Colonic mucosa (tissue), 4 donors: Measurements from ENCODE around the gene SETD2. TPM values are rescaled to one million over a fixed set of nuclear protein-coding genes. Genes with fewer than 3 reads are reported as not detected.
"Not testable (repeated sequence)": the region's sequence is repeated elsewhere in the genome, so short reads cannot be mapped to it uniquely, and the experiment has no call there.

Experiments
- DNase-seq: peaks from one replicate; pipeline ENCODE4 v3.0.0-alpha.2; 2020
- H3K27ac ChIP-seq: fragments of 200-600 bp; one replicate; pipeline ENCODE4 v1.8.0; 2021
- H3K27me3 ChIP-seq: fragments of 200-600 bp; one replicate; pipeline ENCODE4 v1.8.0; 2021
- H3K36me3 ChIP-seq: fragments of 200-600 bp; one replicate; pipeline ENCODE4 v1.8.0; 2021
- H3K4me1 ChIP-seq: fragments of 200-600 bp; one replicate; pipeline ENCODE4 v1.8.0; 2021; ENCODE audit warnings: mild to moderate bottlenecking
- H3K4me3 ChIP-seq: fragments of 200-600 bp; one replicate; pipeline ENCODE4 v1.8.0; 2021
- H3K9ac ChIP-seq, 2 donors: one replicate each; pipeline ENCODE4 v1.7.0; 2013; ENCODE audit warnings: control low read depth in 2 of 2, low read depth in 2 of 2, low read length in 2 of 2
- H3K9me3 ChIP-seq: fragments of 200-600 bp; one replicate; pipeline ENCODE4 v1.8.0; 2021
- intact Hi-C: fragments of 100-400 bp; cut with DNase I; formaldehyde crosslinking; loops from one replicate; pipeline ENCODE4 v1.14.1; 2022
- total RNA-seq, 2 donors: library from RNA; stranded (reverse); fragmentation: NEBNext Ultra II Directional in 1 of 2; extraction: Animal tissue kit (Norgen Biotek cat#: 25700) in 1 of 2; gene quantifications; one replicate each; pipeline ENCODE4 v1.2.1, GENCODE V29; 2021
- TF ChIP-seq, protein P1 (sequence below): fragments of 200-600 bp; IDR thresholded peaks from one replicate; pipeline ENCODE4 v1.8.0; 2022; ENCODE audit warnings: antibody characterized with exemption, mild to moderate bottlenecking
- donor health status: healthy.
- donor health status: DM: no; HTN: no; CAD: no.
- donor health status: DM: no; HTN: no; CAD: no.

The SETD2 gene
- total RNA-seq, 2 donors from 2014 or later: 39.5 to 48.6 TPM

DNA sequence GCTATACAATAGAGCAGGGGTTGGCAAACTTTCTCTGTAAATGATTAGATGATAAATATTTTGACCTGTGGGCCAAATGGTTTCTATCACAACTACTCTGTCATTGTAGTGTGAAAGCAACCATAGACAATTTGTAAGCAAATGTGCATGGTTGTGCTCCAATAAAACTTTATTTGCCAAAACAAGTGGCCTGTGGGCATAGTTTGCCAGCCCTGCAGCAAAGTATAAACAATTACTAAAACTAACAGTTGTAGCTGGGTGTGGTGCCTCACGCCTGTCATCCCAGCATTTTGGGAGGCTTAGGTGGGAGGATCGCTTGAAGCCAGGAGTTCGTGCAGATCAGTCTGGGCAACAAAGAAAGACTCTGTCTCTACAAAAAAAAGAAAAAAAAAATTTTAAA, 122.8 kb downstream of the SETD2 start:
- H3K27me3 ChIP-seq: no peaks in the 10 kb centered on the region
- intact Hi-C loops: no loop called here
- no peaks in the 10 kb centered on the region for H3K4me1 ChIP-seq
- TF ChIP-seq, protein P1, sequence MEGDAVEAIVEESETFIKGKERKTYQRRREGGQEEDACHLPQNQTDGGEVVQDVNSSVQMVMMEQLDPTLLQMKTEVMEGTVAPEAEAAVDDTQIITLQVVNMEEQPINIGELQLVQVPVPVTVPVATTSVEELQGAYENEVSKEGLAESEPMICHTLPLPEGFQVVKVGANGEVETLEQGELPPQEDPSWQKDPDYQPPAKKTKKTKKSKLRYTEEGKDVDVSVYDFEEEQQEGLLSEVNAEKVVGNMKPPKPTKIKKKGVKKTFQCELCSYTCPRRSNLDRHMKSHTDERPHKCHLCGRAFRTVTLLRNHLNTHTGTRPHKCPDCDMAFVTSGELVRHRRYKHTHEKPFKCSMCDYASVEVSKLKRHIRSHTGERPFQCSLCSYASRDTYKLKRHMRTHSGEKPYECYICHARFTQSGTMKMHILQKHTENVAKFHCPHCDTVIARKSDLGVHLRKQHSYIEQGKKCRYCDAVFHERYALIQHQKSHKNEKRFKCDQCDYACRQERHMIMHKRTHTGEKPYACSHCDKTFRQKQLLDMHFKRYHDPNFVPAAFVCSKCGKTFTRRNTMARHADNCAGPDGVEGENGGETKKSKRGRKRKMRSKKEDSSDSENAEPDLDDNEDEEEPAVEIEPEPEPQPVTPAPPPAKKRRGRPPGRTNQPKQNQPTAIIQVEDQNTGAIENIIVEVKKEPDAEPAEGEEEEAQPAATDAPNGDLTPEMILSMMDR: no peak
- no peak overlapping the region for H3K9ac ChIP-seq
- no peak overlapping the region for H3K4me3 ChIP-seq
- peaks cover 6% of the 10 kb centered on the region for H3K36me3 ChIP-seq
- no peak overlapping the region for H3K27ac ChIP-seq
- DNase-seq: no peak
- no peaks in the 10 kb centered on the region for H3K9me3 ChIP-seq

DNA sequence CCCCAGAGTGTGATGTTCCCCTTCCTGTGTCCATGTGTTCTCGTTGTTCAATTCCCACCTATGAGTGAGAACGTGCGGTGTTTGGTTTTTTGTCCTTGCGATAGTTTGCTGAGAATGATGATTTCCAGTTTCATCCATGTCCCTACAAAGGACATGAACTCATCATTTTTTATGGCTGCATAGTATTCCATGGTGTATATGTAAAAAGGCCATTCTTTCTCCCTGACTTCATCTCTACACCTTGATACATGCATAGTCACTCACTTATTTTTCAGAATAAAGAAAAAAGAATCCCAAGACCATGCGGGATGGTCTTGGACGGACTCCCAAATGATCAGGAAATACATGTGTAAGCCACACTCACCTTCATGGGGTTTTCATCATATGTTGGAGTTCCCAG, 126.6 kb downstream of the SETD2 start:
- not testable (repeated sequence) for H3K27ac ChIP-seq, DNase-seq, H3K4me3 ChIP-seq, H3K36me3 ChIP-seq, H3K4me1 ChIP-seq, H3K27me3 ChIP-seq, H3K9me3 ChIP-seq, H3K9ac ChIP-seq
- intact Hi-C loops: loop anchor here (10.0 kb wide), 1 partner anchor 107 kb away; no protein-coding TSS in a partner anchor

DNA sequence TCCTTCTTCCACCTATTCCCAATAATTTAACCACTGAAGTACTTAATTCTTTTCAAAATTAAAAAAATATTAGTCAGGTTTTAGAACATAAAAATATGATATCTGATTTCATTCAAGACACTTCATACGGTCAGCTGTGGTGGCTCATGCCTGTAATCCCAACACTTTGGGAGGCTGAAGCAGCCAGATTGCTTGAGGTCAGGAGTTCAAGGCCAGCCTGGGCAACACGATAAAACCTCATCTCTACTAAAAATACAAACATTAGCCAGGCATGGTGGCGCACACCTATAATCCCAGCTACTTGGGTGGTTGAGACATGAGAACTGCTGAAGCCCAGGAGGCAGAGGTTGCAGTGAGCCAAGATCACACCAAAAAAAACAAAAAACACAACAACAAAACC, 127.8 kb downstream of the SETD2 start:
- H3K9me3 ChIP-seq: no peaks in the 10 kb centered on the region
- TF ChIP-seq, protein P1: no peak
- H3K4me1 ChIP-seq: no peaks in the 10 kb centered on the region
- H3K27me3 ChIP-seq: no peaks in the 10 kb centered on the region
- no peak for DNase-seq
- no peak overlapping the region for H3K27ac ChIP-seq
- intact Hi-C loops: loop anchor here (10.0 kb wide), 1 partner anchor 109 kb away; no protein-coding TSS in a partner anchor
- H3K9ac ChIP-seq: no peak overlapping the region
- H3K4me3 ChIP-seq: no peak overlapping the region
- no peaks in the 10 kb centered on the region for H3K36me3 ChIP-seq

DNA sequence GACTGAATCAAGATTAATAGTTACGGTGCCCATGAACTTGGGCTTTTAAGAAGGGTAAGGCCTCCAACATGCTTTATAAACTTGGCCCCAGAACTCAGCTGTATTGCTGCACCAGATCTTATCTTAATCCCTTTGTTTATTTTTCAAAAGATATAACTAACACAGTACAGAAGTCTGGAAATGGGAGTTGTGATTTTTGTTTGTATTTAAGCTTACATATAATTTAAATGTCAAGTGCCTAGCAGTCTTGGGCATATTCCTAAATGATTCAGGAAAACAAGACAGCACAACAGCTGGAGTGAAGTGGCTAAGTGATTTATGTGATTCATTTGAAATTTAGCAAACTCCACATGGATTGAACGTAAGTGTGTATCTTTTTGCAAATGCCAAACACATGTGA, 128.3 kb downstream of the SETD2 start:
- TF ChIP-seq, protein P1: no peak
- Histone ChIP-seq H3K36me3 (no peaks in the 10 kb centered on the region), H3K4me3 (no peak overlapping the region), H3K27me3 (no peaks in the 10 kb centered on the region), H3K9ac (no peak overlapping the region), H3K9me3 (no peaks in the 10 kb centered on the region), H3K4me1 (no peaks in the 10 kb centered on the region), H3K27ac (peak overlapping the region; percentile 18)
- DNase-seq: no peak
- intact Hi-C loops: loop anchor here (10.0 kb wide), 1 partner anchor 109 kb away; no protein-coding TSS in a partner anchor

DNA sequence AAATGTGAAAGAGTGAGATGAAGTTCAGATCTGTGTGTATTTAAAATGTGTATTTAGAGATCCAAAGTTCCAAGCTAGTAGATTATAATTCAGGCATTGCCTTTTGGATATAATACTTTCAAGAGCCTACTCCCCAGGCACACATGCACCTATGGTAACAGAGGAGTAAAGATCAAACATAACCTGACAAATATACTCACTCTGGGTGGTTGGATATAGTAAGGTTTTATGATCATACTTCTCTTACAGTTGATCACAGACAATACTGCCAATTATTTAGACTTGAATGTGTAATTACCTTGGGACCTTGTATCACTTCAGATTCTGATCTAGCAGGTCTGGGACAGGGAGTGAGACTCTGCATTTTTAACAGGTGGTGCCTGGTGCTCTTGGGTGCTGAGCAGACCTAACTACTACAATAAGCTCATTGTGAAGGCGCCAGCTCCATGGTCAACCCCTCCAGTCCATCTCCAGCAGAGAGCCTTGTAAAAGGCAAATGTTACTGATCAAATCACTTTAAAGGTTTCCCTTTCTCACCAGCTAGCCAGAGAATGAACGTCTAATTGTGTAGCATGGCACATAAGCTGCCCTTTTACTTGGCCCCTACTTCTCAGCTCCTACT, 128.9 kb downstream of the SETD2 start:
- H3K4me1 ChIP-seq: no peaks in the 10 kb centered on the region

DNA sequence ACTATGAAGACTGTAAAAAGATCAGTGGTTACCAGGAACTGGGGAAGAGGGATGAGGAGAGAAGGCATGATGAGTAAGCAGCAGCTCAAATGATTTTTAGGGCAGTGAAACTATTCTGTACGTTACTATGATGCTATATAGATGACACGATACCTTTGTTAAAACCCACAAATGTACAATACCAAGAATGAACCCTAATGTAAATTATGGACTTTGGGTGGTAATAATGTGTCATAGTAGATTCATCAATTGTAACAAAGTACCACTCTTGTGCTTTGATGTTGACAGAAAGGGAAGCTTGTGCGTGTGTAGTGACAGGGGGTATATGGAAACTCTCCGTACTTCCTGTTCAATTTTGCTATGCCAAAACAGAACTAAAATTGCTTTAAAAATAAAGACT, 132.9 kb downstream of the SETD2 start:
- not testable (repeated sequence) for H3K9me3 ChIP-seq, DNase-seq, H3K27ac ChIP-seq, H3K4me1 ChIP-seq, H3K27me3 ChIP-seq, H3K9ac ChIP-seq, H3K36me3 ChIP-seq, H3K4me3 ChIP-seq
- intact Hi-C loops: loop anchor here (10.0 kb wide), 1 partner anchor 114 kb away; no protein-coding TSS in a partner anchor

More for the DNA sequence above, 128.9 kb downstream of the SETD2 start:
- TF ChIP-seq, protein P1: no peak
- no peak overlapping the region for H3K4me3 ChIP-seq
- H3K36me3 ChIP-seq: no peaks in the 10 kb centered on the region
- peak overlapping the region in 1 of 2 donors; percentile 42 for H3K9ac ChIP-seq
- no peak for DNase-seq
- intact Hi-C loops: loop anchor here (10.0 kb wide), 1 partner anchor 110 kb away; no protein-coding TSS in a partner anchor
- no peaks in the 10 kb centered on the region for H3K27me3 ChIP-seq
- H3K27ac ChIP-seq: peak overlapping the region; percentile 18
- no peaks in the 10 kb centered on the region for H3K9me3 ChIP-seq
